IPS DF 19.7 (cell line): ENCODE results near the gene RO60.
"Not testable (repeated sequence)": the region's sequence is repeated elsewhere in the genome, so short reads cannot be mapped to it uniquely, and the experiment has no call there.

ENCODE experiments used
- DNase-seq: peaks from one replicate; pipeline ENCODE4 v3.0.0-alpha.2; 2013; ENCODE audit warnings: low read depth, low spot score

Gene RO60

DNA sequence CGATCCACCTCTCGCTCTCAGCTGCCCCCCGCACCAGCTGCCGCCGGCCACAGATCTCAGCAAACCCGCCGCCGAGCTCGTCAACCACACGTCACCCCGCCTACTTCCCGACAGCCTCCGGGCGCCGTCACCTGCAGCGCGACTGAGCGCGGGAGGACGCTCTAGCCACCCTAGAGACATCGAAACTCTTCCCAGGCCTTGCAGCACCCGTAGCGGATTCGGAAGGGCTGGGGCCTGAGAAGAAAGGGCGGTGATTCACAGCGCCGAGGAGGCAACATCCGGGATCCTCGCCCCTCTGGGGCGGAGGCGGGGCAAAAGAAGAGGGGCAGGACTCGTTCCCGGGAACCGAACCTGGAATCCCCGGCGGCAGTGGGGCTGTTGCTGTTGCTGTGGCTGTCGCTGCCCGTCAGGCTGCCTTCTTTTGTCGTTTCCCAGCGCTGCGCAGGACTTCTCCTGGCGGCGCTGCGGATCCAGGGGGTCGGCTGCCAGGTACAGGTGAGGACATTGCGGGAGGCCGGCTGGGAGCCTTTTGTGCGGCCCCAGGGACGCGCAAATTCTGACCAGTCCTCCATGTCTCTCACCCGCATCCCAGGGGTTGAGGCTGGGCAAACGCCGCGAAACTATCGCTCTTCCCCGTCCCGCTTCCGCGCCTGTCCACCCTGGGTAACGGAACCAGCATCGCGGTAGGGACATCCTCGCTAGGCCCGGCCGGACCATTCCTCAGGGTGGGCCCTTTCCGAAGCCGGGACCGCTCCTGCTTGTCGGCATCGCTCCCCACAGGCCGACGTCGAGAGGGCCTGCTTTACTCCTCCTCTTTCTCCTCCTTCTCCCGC is at the start of gene RO60, which contains the start of gene UCHL5:
TSS of gene RO60 (plus strand) at position 331 of the 833 bp plus-strand sequence. CDS start 9,443 bp downstream, outside the sequence.
TSS of gene UCHL5 (minus strand) at position 79 of the 833 bp plus-strand sequence. CDS start 100 bp downstream, outside the sequence.
- peak; percentile 93 for DNase-seq

DNA sequence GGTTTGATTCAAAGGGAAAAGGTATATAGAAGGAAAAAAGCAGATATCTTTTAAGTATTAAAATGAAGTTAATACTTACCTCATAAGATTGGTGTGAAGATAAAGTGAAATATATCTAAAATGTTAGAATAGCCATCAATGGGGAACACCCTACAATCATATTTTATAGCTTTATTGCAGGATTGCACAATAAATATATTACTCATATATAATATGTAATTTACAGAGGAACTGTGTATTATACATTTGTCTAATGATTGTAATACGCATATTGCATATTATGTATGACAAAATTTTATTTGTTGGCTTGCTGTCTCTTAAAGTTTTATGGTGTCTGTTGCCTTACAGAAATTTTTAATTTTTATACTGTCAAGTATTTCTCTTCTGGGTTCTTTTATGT is 48.0 kb upstream of the RO60 start:
- DNase-seq: no peak

DNA sequence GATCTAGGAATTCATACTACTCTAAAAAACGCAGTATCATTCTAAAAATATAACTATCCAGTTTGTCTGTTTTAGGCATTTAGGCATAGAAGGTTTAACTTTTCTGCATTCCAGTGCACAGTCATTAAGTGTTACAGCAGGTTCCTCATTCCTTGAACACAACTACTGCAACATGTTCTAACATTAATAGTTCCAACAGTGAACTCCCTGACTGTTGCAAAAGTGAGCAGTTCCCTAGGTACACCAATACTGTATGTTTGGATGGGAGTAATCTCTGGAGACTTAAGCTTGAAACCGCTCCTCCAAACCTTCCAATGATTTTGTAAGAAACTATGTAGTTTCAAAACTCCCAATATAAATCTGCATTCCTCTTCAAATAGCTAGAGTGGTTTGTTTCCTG is 46.4 kb upstream of the RO60 start:
- no peak for DNase-seq

DNA sequence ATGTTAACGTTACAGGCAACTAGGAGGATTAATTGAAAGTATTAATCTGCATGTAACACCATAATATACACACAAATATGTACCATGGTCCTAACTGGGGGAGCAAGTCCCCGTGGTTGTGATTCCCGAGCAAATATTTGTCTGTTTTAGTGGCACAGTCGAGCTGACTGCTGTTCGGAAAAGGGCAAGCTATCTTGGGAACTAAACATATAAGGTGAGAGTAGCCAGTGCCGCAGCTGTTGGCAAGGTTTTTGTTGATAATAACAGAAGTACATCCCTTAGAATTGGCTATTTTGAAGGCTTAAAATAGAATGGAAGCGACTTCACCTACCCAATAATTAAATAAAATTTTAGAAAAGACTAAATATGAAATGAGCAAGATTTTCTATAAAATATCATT is 45.7 kb upstream of the RO60 start:
- no peak for DNase-seq

DNA sequence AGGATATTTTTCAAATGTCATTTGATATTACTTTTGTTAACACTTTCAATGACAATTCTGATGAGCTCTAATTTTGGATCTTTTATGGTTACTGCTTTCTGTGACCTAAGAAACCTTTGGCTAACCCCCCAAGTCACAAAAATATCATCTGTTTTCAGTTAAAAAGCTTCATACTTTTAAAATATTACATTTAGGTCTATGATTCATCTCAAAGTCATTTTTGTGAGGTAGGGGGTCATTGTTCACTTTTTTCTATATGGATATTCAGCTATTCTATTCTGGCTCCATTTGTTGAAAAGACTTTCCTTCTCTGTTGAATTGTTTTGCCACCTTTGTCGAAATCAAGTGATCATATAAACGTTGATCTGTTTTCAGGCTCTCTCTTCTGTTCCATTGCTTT is 45.0 kb upstream of the RO60 start:
- DNase-seq: no peak

DNA sequence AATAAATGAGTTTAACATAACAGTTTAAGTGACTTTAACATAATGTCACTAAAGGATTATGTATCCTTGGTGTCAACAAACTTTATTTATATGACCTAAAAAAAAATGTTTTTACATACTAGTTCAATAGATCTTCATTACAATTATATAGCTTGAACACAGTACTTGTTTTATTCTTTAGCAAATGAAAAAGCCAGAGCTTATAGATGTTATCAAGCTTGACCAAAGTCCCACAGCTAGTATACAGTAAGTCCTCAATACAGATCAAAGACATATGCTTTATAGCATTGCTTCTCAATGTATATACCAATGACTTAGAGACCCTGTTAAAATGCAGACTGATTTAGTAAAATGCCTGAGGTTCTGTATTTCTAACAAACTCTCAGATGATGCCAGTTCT is 42.6 kb upstream of the RO60 start:
- no peak for DNase-seq

DNA sequence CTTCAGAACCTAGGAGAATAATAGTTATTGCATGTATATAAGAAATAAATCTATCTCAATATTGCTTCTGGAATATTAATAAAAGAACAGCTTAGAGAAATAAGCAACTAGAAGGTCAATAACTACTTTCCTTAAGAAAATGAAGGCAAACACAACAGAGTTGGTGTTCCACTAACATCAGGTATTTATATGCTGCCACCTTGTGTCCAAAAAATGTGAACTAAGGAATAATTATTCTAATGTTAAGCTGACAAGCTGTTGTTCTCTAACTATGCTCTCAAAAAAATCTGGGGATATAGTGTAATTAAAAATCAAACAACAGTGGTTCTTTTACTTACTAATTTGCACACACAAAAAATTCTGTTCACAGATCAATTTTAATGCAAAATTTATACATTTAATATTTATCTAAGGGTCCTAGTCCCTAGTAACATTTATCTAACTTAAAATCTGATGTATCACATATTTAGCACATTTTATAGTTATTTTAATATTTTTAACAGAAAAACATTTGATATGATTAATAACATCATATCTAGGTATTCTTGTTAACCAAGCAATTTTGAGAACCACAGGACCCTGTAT is 39.9 kb upstream of the RO60 start:
- no peak for DNase-seq

DNA sequence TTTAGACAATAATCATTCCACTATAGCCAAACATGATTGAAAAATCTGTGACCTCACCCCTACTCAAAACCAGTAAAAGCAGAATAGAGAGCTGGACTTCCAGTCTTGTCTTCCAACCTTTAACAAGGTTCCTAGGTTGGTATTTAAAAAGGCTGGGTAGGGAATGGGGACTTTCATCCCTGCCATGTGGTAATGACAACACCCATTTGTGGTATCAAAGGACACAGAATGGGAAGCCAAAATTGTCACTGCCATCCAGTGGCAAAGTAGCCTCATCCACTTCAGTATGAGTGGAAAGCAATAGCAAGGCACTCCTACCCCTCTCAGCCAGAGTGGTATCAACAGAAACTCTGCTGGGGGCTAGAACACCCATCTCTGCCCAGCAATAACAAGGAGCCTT is 34.2 kb upstream of the RO60 start:
- no peak for DNase-seq

DNA sequence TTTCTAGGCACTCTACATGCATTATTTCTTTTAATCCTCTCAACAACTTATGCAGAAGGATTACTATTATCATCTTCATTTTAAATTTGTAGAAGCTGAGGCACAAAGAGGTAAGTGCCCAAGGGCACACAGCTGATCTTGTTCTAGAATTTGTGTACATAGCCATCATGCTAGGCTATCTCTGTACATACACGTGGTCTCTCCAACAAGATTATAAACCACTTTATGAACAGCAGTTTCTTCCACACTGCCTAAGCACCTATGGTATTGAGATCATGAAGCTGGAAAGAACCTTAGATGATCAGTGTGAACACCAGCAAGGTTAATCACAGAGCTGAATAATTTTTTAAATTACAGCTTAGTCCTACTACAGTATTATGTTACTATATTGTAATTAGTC is 29.1 kb upstream of the RO60 start:
- no peak for DNase-seq

DNA sequence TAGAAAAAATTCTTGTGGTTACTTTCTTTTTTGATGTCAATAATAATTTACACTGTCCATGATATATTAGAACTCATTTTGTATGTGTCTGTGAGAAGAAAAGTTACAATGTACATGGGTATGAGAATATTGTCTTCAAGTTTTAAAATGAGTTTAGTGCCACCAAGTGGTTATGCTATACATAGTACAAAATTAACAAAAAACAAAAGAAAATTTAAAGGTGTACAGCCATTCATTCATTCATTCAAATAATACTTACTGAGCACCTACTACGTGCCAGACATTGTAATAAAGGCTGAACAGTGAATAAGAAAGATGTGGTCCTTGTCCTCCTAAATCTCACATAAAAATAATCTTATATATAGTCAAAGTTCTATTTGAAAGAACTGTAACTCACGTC is 28.0 kb upstream of the RO60 start:
- no peak for DNase-seq

DNA sequence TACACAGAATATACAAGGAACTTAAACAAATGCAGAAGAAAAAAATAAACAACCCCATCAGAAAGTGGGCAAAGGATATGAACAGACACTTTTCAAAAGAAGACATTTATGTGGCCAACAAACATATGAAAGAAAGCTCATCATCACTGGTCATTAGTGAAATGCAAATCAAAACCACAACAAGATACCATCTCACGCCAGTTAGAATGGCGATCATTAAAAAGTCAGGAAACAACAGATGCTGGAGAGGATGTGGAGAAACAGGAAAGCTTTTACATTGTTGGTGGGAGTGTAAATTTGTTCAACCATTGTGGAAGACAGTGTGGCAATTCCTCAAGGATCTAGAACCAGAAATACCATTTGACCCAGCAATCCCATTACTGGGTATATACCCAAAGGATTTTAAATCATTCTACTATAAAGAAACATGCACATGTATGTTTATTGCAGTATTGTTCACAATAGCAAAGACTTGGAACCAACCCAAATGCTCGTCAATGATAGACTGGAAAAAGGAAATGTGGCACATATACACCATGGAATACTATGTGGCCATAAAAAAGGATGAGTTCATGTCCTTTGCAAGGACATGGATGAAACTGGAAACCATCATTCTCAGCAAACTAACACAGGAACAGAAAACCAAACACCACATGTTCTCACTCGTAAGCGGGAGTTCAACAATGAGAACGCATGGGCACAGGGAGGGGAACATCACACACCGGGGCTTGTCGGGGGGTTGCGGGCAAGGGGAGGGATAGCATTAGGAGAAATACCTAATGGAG is 26.6 kb upstream of the RO60 start:
- DNase-seq: not testable (repeated sequence)

DNA sequence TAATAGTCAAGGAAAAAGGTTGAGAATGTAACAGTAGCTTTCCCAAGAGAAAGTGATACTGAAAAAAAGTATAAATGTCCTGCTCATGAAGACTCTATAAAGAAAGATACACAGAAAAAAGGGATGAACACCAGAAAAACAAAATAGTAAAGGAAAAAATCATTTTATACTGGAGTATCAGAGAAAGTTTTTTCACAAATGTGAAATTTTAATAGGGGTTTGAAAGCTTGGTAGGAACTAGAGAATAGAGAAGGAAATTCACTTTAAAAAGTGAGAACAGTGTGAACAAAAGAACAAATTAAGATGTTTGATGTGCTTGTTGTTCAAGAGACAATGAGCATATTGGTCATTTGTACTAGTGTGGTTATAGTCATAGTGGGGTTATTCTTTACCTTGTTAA is 25.8 kb upstream of the RO60 start:
- DNase-seq: no peak

DNA sequence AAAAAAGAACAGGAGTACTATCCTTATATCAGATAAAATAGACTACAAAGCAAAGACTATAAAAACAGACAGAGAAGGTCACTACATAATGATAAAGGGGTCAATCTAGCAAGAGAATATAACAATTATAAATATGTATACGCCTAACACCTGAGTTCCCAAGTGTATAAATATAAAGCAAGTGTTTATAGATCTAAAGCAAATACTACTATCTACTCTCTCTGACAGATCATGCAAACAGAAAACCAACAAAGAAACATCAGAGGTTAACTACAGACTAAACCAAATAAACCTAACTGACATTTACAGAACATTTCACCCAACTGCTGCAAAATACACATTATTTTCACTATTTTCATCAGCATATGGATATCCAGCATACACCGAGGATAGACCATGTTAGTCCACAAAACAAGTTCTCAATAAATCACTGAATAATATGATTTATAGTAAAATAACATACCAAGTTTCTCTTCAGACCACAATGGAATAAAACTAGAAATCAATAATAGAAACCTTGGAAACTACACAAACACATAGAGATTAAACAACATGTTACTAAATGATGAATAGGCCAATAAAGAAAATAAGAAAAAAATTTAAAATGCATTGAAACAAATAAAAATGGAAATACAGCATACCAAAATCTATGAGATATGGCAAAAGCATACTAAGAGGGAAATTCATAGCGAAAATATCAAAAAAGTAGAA is 22.9 kb upstream of the RO60 start:
- no peak for DNase-seq

DNA sequence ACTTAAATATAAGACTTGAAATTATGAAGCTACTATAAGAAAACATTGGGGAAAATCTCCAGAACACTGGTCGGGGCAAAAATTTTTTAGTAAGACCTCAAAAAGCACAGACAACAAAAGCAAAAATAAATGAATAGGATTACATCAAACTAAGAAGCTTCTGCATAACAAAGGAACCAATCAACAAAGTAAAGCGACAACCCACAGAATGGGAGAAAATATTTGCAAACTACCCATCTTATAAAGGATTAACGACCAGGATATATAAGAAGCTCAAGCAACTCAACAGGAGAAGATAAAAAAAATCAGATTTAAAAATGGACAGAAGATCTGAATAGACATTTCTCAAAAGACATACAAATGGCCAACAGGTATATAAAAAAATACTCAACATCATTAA is 19.4 kb upstream of the RO60 start:
- no peak for DNase-seq

DNA sequence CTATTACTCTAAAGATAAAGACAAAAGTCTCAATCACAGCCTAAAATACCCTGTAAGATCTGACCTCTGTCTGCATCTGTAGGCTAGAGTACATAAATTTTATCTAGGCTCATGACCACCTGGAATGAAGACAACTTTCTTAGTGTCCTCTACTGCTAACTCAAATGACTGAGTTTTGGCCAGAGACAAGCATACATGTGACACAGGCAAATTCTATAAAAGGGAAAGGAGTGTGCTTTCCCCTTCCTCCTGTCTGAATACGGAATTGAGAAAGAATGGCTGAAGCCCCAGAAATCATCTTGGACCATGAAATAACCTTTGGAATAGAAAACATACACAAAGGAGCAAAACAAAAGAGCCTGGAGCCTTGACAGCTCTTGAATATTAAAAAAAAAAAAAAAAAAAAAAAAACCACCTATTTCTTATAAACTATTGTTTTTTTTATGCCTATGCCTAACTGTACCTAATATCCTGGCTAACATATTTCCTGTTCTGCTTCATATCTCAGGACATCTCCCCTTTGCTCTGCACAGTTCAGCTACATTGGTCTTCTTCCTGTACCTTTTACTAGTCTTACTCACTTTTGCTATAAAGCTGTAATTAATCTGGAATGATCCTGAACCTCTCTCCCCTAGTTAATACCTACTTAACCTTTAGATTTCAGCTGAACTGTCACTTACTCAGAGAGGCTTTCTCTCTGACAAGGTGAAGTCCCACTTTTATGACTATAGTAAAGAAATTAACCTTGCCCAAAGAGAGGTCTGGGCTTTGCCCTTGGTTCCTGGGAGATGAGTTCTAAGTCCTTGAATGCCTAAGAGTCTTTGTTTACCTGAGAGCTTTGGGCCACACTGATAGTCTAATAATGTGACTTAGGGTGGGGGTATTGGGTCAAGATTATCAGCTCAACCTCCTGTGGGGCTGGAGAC is 16.4 kb upstream of the RO60 start:
- DNase-seq: no peak

DNA sequence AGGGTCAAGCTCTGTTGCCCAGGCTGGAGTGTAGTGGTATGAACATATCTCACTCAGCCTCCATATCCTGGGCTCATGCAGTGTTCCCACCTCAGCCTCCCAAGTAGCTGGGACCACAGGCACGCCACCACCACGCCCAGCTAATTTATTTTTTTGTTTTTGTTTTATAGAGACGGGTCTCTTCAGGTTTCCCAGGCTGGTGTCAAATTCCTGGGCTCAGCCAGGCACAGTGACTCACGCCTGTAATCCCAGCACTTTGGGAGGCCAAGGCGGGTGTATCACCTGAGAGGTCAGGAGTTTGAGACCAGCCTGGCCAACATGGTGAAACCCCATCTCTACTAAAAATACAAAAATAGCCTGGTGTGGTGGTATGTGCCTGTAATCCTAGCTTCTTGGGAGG is 10.5 kb upstream of the RO60 start:
- DNase-seq: not testable (repeated sequence)

DNA sequence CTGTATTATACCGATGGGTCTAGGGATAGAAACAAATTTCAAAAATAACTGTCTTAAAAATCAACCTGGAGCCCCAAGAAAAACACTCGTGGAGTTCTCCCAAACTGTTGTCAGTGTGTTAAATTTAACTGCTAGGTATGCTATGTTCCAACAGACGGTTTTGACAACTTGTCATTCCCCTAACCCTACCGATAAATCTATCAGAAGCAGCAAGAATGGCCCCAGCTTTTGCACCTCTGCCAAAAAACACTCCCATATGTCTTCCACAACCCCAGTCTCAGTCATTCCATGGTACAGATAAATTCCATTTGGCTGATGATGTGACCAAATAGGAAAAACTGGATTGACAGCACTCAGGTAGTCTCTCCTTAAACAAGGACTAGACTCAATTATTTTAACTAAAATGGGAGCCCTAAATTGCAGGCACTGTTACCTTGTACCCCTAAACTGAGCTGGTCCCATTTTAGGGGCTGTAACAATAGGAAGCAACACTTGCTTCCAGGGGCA is 5.2 kb upstream of the RO60 start:
- no peak for DNase-seq

DNA sequence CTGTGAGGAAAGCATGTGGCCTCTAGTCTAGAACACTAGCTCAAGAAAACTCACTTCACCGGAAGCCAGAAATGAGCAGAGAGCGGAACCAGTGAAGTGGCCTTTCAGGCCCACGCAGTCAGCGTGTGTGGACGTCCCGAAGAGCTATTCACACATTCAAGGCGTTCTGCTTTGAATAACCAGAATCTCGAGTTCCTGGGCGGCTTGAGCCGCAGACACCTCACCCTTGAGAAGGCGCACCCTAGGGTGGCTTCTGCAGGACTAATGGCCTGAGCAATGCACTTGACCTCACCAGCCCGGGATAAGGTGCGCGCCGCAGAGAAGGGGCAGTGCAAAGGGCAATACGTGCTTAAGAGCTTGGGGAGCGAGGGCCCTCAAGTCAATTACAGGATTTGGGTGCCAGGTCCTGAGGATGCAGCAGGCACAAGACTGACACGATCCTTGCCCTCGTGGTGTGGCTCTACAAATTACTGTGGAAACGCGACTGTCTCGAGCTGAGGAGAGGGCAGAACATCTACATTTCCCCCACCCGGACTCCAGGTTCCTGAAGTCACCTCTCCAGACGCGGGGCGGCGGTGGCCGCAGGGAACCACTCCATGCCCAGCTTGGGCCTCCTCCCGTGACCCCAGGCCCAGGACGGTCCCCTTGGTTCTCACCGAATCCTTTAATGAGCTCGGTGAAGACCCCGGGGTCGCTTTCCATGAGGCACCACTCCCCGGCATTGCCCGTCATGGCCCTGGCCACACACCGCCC is 707 bp upstream of the RO60 start:
- DNase-seq: no peak

DNA sequence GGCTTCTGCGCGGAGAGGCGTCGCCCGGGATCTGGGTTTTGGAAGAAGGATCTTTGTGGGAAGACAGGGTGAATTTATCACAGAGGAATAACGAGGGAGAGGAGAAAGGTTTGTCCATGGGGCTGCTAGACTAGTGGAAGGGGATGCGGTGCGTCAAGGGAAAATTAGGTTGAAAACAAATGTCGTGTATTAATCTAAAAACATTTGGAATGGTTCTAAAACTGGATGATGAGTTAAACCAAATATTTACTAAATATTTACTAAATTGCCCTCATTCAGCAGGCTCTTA is 647 bp downstream of the RO60 start:
- no peak for DNase-seq

DNA sequence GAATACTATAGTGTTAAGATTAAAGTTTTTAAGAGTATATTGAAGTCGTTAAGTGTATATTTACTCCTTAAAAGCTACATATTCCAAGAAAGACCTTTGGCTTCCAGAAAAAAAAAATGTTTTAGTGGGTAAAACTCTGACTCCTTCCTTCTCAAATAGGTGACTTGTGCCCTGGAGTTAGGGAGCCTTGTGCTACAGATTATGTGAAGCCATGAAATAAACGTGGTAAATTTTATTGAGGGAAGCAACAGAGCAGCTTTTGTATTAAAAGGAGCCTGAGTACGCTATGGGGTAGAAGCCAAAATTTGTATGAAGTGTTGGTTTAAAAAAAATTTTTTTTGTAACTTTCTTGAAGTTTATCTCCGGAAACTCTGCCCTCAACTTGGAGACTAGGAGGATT is 994 bp downstream of the RO60 start:
- no peak for DNase-seq
